ENCODE measurements around the gene GPR183.

The GPR183 gene

DNA sequence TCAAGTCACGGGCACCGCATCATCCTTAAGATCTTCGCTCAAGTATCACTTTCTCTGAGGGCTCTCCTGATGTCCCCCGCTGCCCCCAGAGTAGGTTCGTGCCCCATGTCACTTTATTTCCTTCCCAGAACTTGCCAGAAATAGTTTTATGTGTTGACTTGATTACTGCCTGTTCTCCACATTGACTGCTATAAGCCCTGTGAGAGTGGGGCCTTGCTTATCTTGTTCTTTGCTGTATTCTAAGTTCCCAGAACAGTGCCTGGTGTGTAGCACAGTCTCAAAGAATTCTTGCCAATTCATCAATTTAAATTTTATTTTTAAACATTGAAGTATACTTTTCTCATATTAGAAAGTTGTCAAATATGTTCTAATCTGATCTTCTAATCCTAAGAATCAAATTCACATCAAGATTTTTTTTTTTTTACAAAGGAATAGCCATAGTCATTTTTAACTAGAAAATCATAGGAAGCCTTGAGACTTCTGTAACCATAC, 32.1 kb upstream of the GPR183 start:
- no peak for DNase-seq

DNA sequence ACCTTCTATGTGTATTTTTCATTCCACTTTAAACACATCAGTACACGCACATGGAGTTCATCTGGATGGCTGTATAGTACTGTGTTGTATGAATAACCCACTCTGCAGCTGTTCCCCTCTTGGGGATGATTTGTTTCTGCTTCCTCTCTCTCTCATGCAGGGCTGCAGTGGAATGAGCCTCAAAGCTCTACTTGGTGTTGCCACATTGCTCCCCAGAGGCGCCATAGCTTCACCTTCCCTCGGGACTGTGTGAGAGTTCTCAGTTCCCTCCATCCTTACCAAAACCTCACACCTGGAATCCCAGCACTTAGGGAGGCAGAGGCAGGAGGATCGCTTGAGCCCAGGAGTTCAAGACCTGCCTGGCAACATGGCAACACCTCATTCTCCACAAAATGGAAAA, 28.4 kb upstream of the GPR183 start:
- no peak for DNase-seq

DNA sequence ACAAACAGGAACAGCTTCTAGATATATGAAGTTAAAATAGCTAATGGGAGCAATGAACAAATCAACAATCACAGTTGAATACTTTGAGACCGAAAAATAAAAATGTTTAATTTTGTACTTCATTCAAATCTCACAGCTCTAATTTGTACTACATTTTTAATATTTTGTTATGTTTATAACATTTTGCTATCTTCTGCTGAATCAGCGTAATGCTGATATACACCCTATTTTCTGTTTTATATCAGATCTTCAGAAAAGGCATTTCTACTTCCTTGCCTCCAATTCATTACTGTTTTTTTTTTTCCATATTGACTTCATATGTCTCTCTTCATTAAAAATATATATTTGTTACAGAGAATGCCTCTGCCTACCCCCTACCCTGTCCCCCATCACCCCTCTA, 27.9 kb upstream of the GPR183 start:
- no peak for DNase-seq

DNA sequence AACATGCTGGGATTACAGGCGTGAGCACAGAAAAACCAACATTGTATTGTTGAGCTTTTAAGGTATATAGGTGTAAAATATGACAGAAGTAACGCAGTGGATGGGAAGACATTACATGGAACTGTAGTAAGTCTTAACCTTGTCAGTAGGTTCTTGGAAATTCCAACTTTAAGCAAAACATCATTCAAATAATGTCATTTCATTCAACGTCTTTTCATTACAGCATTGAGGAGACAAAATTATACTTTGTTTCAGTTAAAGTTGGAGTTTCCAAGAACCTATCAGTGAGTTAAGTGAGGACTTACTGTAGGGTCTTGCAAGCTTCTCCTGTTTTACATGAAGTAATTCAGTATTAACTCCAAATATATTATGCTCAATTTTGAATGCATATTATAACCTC, 27.0 kb upstream of the GPR183 start:
- DNase-seq: no peak

DNA sequence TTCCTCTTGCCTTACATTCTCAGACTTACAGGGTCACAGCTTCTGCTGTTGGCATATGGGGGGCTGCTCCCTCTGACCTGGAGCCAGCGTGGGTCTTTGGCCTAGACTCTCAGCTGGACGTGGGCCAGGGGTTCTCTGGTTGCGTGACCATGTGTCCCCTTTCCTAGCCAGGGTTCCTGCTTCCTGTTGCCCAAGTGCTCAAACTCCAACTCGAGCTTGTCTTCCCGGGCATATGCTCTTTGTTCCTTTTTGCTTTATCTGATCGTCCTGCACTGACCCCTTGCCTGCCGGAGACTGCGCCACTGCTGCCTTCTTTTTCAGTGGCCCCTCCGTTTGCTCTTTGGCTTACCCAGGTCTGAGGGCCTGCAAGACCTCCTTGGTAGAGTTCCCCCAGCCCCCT, 25.3 kb upstream of the GPR183 start:
- DNase-seq: no peak

DNA sequence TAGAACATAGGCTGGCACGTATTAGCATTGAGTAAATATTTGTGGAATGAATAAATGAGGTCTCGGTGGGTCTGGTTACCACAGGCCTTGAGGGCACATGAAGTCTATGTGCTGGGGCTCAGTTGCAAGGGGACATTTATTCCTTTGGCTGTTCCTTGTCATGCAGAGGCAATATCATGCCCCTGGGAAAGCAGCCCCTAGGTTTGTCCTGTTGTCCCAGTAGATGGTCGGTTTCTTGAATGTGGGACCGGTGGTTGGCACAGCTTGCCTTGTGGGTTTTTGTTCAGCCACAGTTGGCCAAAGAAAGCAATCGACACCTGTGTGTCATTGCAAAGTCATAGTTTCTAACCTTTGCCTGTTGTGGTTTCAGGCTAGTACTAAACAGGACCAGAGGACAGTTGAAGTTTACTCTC, 24.7 kb upstream of the GPR183 start:
- DNase-seq: no peak

DNA sequence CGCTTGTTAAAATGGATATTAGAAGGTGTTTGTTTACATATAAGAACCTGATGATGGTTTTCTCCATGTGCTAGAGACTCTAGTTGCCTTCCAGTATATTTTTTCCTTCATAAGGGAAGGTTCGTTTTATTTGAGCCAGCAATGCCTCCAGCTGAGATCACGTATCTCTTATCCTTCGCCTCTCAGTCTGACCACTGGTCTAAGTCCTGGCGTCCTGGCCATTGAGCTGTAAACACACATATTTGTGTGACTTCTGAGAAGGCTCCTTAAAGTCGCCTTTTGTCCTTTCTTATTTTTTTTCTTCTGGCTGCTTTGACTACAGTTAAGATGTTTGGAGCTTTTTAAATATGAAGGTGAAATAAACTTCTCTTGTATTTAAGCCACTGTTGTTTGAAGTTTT, 23.7 kb upstream of the GPR183 start:
- no peak for DNase-seq

DNA sequence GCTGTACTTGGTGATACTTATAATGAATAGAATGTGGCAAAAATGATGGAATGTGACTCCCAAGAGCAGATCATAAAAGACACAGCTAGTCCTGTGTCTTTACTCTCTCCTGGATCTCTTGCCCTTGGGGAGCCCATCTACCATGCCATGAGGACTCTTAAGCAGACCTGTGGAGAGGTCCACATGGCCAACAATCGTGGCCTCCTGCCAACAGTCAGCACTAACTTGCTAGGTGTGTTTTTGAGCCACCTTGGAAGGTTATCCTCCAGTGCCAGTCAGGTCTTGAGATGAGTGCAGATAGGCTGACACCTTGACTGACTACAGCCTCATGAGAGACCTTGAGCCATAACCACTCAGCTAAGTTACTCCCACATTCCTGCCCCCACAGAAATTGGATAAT, 22.3 kb upstream of the GPR183 start:
- DNase-seq: peak; percentile 88

DNA sequence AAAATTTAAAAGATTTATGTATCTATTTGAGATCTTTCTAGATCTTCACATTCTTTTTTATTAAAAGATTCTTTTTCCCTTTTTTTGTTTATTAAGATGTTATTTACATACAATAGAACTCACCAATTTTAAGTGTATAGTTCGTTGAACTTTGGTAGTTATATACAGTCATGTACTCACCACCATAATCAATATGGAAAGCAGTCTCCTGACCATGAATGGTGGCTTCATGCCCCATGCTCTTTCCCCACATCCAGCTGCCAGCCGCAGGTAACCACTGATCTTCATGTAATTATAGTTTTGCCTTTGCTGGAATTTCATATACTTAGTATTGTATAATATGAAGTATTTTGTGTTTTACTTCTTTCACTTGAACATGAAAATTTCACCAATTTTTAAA, 20.6 kb upstream of the GPR183 start:
- DNase-seq: no peak

DNA sequence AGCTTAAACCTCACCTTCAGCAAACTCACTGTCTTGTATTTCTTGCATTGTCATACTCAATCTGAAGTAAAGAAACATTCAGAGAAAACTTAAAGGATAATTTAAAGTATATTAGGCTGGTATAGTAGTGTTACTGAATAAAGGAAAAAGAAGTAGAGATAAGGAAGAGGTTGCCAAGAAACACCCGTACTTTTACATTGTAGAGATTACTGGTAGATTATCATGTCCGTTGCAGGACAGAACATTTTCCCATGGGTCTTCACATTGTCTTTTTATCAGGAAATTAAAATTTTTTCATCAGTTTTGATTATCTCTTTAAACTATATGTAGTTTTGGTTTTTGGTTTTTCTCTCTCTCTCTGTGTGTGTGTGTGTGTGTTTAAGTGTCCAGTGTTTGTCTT, 19.9 kb upstream of the GPR183 start:
- no peak for DNase-seq

DNA sequence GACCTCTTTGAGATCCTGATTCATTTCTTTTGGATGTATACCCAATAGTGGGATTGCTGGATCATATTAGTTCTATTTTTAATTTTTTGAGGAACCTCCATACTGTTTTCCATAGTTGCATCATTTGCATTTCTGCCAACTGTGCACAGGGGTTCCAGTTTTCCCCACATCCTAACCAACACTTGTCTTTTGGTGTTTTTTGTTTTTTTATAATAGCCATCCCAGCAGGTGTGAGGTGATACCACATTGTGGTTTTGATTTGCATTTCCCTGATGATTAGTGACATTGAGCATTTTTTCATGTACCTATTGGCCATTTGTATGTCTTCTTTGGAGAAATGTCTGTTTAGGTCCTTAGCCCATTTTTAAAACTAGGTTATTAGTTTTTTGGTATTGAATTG, 18.8 kb upstream of the GPR183 start:
- DNase-seq: no peak

DNA sequence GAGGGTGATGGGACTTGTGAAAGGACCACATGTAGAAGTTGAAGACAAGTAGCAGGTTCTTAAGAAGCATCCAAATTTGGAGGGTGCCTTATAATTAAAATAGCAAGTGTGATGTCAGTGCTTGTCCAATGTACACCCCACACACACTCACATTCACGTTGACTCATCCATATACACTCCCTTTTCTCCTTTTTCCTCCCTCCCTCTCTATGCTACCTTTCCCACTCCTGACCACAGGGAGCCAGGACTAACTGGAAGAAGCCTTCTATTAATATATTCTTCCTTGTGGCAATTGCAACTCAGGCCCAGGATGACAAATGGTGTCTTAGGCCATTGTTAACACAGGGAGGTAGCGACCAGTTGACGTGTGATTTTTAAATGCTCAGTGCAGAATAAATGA, 16.3 kb upstream of the GPR183 start:
- no peak for DNase-seq

DNA sequence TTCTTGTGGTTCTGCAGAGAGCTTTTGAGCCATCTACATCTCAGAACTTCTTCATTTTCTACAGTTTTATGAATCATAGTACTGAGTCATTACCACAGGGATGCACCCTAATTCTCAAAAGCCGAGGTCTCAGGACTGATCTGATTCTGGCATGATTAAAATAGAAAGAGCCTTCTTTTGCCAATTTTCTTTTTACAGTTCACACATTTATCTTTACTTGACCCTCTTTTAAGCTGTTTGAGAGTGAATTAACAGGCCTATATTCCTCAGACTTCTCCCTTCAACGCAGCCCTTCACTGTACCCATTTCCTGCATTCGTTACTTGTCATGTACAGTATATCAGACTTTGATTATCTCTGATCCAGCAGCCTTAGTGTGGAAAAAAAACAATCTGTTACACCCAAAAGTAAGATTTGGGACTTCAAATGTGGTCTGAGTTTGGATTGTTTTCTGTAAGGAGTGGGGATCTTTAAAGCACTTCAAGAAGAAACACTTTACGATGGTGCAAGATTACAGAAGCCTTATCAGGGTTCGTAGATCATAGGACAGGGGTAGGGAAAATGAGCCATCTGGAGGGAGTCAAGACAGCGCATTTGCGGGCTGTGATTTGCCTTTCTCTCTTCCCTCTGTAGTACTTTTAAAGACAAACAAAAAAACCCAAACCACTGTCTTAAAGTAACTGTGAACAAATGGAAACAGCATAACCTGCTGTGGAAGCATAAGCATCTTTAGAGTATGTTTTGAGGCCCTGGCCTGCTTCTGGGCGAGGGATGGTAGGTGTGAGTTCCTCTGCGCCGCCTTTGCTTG, 15.3 kb upstream of the GPR183 start:
- no peak for DNase-seq

DNA sequence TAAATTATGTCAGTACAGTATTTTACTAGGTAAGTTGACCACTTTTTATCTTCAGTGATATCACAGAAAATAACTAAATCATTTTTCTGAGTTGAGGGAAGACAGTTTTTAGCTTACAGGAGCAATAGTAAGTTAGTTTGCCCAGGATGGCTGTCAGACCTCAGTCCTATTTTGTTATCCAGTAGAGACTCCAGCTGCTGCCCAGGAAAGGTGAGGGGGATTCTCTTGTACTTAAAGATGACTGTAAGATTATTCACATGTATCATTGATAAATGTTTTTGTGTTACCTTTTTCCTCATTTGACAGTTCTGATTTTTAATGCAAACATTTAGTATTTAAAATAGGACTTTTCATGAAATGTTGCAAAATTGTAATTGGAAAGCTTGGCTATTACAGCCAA, 14.5 kb upstream of the GPR183 start:
- no peak for DNase-seq

DNA sequence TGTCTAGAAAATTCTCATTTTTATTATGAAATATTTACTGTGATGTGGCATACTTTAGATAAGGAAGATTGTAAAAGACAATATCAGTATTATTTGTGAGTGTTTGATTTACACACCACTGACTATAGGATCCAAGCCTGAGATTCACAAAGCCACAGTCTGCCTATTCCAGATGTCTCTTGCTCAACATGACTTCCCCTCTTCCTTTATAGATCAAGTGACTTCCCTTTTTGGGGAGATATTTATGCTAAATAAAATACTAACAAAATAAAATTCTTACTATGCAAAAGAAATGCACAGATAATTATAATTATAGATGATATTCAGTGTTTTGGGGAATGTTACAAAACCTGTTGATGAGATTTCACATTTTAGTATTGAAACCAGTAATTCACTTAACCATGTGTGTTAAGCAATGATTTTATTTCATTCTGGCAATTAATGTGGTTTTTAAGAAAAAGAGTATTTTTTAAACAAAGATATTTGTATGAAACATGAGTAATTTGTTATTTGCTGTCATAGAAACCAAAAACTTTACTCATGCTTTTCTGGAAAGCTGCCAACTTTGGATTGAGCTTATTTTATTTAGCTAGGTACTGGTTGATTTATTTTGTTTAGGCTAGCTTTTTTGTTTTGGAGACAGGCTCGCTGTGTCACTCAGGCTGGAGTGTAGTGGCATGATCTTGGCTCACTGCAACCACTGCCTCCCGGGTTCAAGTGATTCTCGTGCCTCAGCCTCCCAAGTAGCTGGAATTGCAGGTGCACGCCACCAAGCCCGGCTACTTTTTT, 13.7 kb upstream of the GPR183 start:
- DNase-seq: no peak

DNA sequence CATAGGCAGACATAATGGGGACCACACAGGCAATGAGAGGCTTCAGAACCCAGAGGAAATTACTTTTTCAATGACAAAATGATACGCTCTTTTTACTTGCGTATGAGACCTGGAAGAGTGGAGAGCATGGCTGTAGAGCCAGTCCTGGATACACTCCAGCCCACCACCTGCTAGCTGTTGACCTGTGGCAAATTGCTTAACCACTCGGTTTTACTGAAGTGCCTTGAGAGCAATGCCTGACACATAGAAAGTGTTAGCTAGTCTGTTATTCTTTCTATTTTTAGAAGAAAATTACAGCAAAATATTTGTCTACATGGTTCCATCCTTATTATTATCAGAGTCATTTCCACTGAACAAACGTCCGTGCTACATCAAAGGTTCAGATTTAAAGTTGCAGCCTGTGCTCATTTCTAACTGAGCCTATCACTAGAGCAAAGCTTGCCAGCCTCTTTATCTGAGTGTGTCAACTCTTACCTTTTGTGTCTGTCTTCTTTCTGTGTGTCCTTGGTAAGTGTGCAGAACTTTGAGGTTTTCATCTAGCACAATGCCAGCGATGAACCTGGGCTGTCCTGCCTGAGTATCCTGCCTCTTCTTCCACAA, 9.6 kb upstream of the GPR183 start:
- peak; percentile 81 for DNase-seq

DNA sequence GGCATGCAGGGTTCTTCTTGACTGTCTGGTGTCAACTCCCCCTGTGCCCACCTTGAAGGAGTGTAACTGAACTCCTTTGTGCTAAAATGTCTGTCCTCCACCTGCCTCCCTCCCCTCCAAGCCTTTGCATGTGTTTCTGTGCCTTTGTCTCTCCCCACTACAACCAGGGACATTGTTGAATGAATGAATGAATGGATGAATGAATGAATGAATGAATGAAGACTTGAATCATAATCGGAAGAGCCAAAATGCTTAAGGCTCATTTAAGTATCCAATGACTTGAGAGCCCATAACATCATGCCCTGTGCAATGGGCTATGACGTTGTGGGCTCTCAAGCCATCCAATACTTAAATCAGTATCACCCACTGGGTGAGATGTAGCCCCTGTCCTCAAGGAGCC, 9.0 kb upstream of the GPR183 start:
- no peak for DNase-seq

DNA sequence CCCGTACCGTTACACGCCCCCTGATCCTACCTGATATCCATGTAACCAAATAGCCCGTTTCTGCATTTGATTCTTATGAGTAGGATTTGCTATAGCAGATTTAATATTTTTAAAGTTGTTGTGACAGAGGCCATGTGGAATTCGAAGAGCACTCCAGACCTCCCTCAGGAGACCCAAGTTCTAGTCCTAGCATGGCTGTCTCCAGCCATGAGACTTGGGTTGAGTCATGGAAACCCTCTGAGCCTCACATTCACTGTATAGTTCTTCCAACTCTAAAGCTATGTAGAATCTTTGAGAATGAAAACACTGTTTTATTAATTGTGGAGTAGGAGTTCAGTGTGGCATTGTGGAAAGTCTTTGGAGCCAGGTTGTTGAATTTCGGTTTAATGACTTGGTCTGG, 8.0 kb upstream of the GPR183 start:
- DNase-seq: no peak

DNA sequence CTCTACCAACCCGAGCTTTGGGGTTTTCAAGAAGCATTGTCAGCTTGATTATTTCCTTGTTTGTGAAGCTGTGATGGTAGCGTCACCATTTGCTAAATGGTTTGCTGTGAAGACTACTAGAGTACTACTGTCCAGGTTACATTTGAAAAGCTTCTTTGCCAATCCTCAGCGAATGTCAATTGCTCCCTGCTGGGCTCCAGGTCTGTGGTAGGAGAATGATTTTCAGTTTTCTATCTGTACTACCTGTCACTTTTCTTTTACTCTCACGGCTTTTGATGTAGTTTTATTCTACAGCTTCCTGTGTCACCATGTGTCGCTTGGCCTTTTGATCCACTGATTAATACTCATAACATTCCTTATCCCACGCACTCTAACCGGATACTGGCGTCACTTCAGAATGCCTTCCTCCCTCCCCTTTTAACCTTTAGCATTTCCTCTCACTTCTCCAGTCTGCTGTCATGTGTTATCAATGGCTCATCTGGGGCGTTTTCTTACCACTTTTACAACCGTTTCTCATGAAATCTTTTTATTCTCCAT, 7.5 kb upstream of the GPR183 start:
- DNase-seq: no peak

DNA sequence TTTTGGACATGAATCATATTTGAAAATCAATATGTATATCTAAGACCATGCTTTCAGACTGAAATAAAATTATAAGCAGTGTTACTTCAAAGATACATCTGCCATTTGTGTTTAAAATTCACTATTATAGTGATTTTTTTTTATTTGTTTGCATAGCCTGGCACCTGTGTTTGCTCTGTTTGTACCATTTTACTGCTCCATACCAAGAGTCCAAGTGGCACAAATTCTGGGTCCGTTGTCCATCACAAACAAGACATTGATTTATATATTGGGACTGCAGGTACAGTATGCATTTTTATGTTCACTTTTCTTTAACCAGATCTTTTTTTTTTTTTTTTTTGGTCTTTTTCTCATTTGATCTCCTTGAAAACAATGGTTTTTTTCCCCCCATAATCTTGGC, 6.7 kb upstream of the GPR183 start:
- no peak for DNase-seq

DNA sequence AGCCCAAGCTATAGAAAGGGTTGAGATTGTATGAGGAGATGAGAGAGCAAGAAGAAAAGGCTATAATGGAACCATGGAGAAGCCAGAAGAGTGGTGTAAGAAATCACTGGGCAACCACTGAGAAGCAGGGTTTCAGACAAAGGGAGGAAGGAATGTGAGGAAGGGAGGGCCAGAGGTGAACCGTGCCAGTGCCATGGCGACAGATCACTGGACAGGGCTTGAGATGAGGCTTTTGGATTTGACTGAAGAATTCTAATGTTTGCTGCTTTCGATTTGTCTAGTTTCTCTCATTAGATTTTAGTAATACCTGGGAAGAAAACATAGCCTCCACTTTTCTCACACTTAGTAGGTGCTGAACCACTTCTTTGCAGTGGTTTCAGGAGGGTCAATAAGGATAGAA, 6.3 kb upstream of the GPR183 start:
- no peak for DNase-seq

DNA sequence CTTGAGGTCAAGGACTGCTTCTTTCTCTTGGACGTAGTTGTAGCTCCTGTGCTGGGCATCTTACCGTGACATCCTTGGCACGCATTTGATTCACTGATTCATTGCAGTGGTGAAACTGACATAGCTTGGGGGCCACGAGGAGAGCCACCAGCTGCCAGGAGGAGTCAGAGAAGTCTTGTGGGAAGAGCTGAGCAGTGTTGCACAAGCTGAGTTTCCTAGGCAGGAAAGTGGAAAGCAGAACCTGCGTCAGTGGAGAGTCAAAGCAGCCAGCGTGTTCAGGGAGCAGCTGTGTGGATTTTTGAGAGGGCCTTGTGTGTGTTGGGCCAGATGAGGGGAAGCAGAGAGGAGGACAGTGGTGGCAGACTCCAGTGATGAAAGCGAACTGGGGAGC, 5.3 kb upstream of the GPR183 start:
- peak; percentile 86 for DNase-seq

DNA sequence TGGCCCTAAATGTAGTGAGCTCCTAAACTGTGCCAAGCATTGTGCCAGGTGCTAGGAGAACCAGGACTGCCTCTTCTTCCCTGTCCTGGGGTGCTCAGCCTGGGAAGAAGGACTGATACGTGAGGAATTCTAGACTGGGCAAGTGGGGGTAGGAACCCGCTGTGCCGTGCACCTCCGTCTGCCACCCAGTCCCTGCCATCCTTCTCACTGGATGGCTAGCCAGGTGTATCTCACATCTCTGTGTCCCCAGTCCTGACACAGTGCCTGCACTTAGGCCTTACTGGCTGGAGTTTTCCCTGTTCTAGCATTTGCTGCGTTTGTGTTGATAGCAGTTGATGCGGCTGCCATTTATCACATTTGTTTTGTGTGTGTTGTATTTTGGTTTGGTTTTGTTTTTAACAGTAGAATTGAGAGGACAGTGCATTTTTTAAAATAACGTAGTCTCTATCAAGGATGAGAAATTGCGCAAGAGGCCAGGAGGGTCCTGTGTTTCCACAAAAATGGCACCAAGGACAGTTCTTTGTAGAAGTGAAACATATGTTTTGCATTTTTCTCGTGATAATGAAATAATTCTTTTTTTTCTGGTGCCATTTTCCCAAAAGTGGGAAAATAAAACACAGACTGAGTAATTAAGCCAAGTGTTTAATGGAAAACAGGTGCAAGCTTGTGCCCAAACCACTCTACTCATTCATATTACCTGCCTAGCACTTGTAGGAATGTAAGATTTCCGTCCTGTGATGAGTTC, 4.7 kb upstream of the GPR183 start:
- no peak for DNase-seq
